Measurements from ENCODE around the gene TBC1D16.
"Not testable (repeated sequence)": the region's sequence is repeated elsewhere in the genome, so short reads cannot be mapped to it uniquely, and the experiment has no call there.

TBC1D16 gene

DNA sequence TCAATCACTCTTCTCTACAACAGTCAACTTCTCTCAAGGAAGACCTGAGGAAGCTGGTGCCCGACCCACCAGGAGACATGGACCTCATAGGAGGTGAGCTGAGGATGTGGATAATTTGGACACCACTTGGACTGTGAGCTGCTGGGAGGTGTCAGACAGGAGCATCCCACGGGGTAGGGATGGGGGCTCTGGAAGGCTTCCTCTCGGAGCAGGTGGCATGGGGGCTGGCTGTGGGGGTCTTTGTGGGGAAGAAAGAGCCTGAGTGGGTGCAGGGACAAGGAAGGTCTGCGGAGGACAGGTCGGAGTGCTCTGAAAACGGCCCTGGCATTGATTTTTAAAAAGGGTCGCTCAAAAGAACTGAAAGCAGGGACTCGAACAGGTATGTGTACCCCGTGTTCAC, 64.0 kb downstream of the TBC1D16 start:
- DNase-seq: no peak

- no peak for DNase-seq
These were observed 65.0 kb downstream of the TBC1D16 start for GRCh38 chr17:79970576-79971068.

- DNase-seq: no peak
These were observed 65.8 kb downstream of the TBC1D16 start for GRCh38 chr17:79969906-79970305.

- DNase-seq: no peak
These were observed 67.6 kb downstream of the TBC1D16 start for GRCh38 chr17:79968116-79968515.

GRCh38 chr17:79966681-79967080, 69.0 kb downstream of the TBC1D16 start:
- no peak for DNase-seq

- no peak for DNase-seq
These were observed 69.9 kb downstream of the TBC1D16 start for GRCh38 chr17:79965806-79966205.

DNA sequence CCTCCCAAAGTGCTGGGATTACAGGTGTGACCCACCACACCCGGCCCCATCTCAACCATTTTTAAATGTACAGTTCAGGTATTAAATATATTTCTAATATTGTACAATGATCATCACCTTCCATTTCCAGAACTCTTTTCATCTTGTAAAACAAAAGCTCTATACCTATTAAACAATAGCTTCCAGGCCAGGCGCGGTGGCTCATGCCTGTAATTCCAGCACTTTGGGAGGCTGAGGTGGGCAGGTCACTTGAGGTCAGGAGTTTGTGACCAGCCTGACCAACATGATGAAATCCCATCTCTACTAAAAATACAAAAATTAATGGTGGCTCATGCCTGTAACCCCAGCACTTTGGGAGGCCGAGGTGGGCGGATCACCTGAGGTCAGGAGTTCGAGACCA, 73.2 kb downstream of the TBC1D16 start:
- DNase-seq: not testable (repeated sequence)

DNA sequence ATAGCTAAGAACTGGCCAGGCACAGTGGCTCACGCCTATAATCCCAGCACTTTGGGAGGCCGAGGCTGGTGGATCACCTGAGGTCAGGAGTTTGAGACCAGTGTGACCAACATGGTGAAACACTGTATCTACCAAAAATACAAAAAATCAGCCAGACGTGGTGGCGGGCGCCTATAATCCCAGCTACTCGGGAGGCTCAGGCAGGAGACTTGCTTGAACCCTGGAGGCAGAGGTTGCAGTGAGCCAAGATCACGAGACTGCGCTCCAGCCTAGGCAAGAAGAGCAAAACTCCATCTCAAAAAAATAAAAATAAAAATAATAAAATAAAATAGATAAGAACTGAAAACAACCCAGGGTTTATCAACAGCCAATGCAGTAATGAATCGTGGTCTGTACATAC, 74.1 kb downstream of the TBC1D16 start:
- DNase-seq: not testable (repeated sequence)

DNA sequence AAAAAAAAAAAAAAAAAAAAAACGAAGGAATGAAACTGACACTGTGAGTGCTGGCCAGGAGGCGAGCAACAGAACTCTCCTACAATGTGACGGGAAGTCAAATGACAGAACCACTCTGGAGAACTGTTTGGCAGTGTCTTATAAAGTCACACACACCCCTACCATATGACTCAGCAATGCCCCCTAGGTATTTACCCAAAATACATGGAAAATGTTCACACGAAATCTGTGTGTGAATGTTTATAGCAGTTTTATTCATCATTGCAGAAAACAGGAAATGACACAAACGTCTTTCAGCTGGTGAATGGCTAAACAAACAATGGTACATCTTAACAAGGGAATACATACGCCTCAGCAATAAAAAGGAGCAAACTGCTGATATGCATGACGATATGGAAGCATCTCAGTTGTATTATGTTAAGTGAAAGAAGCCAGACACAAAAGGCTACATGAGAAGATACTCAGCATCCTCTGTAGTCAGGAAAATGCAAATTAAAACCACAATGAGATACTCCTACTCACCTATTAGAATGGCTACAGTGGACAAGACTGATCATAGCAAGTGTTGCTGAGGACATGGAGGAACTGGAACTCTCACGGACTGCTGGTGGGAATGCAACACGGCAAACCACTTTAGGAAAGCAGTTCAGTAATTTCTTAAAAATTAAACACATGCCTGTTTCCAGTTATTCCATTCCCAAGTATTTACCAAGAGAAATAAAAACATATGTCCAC, 74.7 kb downstream of the TBC1D16 start:
- DNase-seq: no peak

DNA sequence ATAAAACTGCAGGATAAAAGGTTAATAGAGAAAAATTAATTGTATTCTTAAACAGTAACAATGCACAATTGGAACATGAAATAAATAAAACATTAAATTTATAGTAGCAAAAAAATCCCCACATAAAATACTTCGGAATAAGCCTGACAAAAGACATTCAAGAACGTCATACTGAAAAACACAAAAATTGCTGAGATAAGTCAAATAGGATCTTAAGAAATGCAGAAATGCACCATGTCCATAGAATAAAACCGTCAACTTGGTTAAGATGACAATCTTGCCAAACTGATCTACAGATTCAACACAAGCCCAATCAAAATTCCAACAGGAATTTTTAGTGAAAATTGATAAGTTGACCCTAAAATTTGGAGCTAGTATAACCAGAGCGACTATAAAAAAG, 76.6 kb downstream of the TBC1D16 start:
- DNase-seq: no peak

- no peak for DNase-seq
These were observed 78.8 kb downstream of the TBC1D16 start for GRCh38 chr17:79956853-79957252.

GRCh38 chr17:79956441-79956735, 79.3 kb downstream of the TBC1D16 start:
- DNase-seq: not testable (repeated sequence)

DNA sequence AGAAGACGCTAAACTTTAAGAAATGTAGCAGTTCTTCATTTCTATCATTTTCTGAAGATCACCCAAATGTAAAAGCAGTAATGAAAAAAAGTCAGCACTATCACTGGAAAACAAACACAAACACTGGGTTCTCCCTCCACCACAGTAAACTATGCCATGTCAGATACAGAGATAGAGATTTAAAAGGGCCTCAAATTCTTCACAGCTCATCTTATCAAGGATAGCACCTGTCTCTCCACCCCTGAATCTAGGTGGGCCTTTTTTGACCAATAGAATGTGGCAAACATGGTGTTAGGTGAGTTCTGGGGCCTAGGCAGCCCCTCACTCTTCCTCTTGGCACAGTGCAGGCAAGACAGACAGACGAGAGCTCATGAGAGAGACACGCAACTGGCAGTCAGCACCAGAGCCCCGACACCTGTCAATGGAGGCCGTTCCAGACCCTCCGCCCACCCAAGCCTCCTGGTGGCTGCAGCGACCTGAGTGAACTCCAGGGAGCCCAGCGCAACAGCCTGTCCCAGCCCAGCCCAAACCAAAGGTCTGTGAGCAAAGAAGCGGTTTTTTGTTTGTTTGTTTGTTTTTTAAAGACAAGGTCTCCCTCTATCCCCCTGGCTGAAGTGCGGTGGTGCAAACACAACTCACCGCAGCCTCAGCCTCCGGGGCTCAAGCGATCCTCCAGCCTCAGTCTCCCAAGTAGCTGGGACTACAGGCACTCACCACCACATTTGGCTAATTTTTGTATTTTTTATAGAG, 79.8 kb downstream of the TBC1D16 start:
- DNase-seq: no peak

DNA sequence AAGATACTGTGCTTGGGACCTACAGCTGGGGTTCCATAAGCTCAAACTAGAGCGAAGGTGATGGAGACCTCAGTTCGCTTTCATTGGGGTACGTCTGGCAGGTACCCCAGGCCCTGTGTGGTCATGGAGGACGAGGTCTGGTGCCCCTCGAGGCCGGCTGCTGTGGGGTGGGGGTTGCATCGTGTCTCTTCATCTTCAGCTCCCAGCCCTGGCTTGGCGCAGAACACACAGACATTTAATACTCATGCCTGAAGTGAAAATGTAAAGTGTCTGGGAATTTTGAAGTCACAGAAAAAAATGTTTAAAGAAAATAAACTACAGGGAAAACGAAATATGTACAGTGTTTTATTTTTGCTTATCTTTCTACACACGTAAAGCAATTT, 80.5 kb downstream of the TBC1D16 start:
- no peak for DNase-seq

GRCh38 chr17:79954281-79955166, 81.1 kb downstream of the TBC1D16 start:
- no peak for DNase-seq

DNA sequence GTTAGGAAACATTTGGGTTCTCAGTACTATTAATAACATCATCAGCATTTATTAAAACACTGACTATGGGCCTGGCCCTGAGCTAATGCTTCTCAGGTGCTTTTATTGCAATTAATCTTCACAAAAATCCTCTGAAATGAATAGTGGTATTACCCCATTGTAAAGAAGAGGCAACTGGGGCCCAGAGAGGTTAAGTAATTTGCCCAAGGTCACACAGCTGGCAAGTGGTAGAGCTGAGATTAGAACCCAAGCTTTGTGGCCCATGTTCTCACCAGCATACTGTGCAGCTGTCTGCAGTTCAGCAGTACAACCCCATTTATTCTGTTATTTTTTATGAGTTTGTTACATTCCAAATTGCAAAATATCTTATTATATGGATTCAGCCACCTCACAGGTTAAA, 82.3 kb downstream of the TBC1D16 start:
- no peak for DNase-seq

DNA sequence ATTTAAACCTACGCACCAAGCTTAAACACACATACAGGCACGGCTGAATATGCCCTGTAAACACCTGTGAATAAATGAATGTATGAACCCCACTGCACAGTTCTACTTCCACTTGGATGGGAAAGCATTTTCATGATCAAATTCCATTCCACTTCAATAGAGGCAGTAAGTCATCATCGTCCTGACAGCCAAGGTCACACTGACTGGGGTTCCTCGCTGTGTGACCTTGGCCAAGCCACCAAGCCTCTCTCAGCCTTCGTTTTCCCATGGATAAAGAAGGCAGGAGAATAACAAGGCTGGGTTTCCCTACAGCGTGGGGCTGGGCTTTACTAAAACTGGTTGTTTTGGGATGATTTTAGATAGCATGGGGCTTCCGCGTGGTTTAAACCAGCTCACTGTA, 82.8 kb downstream of the TBC1D16 start:
- no peak for DNase-seq

DNA sequence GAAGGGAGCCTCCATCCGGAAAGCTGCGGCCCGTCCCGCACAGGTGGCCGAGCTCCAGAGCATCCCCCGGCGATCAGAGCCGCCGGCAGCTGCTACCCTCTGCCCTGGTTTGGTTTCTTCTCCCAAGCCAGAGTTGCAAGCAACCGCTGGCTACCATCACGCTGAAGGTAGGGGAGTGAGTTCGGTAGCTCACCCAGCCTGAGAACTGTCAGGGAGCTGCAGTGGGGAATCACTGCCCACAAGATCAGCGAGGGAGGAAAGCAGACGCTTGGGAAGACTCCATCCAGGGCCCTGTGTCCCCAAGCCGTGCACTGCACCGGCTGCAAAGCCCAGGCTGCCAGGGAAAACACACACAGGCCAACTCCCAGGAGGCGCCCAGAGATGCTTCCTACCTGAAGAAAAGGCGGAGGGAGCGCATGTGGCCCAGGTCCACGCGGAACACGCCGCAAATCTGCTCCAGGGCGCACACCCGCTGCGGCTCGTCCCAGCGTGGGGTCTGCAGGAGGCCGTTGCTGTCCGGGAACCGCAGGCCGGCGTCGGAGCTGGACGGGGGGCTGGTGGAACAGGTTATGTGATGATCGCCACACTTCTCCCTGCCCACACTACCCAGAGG, 83.3 kb downstream of the TBC1D16 start:
- DNase-seq: no peak

- no peak for DNase-seq
These were observed 84.1 kb downstream of the TBC1D16 start for GRCh38 chr17:79951361-79952264.

DNA sequence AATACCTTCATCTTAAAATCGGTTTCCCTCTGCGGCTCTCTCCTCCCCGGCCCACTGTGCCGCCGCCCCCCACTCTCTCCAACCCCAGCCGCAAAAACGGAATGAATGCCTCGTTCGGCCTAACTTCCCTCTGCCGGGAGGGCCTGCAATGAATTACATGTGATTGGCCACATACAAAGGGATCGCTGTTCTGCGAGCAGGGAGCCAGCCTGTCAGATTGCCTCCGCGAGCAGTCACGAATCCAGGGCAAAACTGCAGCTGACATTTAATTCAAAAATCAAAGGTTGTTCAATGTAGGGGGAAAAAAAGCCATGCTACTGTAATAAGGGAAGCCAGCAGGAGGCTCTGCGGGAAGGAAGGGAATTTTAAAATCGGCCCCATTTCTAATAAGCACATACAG, 84.9 kb downstream of the TBC1D16 start:
- DNase-seq: no peak

DNA sequence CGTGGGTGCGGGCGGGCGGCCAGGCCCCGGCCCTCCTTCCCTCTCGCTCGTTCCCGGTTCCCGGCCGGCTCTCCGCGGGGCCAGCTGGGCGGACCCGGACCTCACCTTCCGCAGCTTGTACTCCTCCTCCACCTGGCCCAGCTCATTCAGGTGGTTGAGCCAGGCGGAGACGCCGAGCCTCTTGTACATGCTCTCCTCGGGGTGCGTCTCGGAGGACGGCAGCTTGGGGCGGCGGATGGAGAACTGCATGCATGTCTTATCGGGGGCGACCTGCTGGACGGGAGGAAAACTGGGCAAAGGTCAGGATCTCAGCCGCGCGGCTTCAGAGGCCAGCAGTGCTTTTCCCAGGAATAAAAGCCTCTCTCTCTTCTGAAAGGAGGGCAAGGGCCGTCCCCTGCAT, 85.4 kb downstream of the TBC1D16 start:
- DNase-seq: no peak

DNA sequence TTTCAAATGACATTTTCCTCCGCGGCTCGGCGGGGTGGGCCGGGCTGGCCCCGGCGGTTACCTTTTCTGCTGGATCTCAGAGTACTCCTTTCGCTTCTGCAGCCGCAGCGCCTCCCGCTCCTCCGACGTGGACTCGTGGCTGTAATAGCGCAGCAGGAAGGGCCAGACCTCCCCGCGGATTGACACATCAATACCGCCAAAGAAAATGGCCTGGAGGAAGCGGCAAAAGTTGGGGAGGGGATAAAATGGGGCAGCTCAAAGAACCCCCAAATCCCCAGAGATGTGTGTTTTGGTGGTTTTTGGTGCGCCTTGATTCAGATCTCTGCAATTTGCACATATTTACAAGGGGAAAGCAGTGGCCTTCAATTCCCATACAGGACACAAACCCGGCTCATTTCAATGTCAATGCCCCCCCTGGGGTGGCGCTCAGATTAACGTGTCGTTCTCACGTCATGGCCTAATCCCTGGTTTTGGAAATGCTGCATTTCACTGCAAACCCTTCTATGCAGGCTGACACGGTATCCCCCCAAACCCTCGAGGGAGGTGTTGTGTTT, 85.9 kb downstream of the TBC1D16 start:
- DNase-seq: no peak

All from T1000 (cell line).